ENCODE results near the gene TRIM22.
"Not testable (repeated sequence)": the region's sequence is repeated elsewhere in the genome, so short reads cannot be mapped to it uniquely, and the experiment has no call there.

Gene TRIM22

GRCh38 chr11:5689551-5689983 lies at the start of gene TRIM22:
Gene TRIM22 (plus strand): TSS chr11:5689790. CDS start chr11:5696233, 6,443 bp downstream.
- DNase-seq (ENCODE audit: low spot score), result no peak

- DNase-seq (ENCODE audit: low spot score), result no peak
Observed at GRCh38 chr11:5639953-5640352, 49.6 kb upstream of the TRIM22 start.

- DNase-seq (ENCODE audit: low spot score), result no peak
Observed at GRCh38 chr11:5643585-5643984, 46.0 kb upstream of the TRIM22 start.

DNA sequence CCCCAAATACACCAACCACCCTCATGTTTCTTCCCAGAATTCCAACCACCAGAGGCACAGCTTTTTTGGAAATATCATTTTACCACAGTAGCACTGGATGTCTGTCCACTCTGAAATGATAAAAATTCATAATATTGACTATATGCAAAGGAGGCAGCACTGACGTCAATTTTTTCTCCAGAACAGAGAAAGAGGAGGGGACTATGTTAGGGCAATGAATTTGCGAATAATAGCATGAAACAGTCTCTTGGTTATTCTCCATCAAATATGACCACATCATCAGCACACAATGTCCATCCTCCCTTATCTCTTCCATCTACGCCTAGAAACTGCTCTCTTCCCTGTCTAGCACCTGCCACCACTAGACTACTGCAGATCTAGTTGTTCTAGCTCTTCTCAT lies 43.5 kb upstream of the TRIM22 start:
- no peak for DNase-seq (ENCODE audit: low spot score)

DNA sequence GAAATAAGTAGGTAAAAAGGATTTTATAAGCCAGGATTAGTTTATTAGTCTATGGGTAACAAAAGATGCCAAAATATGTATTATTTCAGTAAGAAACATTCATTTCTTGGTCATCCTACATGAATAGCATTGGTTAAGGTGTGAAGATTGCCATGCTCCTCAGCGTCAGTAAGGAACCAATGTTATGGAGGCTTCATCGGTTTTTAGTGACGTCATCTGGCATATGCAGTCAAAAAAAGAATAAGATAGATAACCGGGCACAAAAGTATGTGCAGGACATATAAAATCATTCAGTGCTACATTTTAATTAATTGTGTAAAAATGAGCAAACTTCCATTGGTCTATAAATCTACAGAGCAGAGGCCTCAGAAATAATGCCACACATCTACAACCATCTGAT lies 34.1 kb upstream of the TRIM22 start:
- no peak for DNase-seq (ENCODE audit: low spot score)

GRCh38 chr11:5656956-5657355 lies 32.6 kb upstream of the TRIM22 start:
- DNase-seq (ENCODE audit: low spot score), result not testable (repeated sequence)

DNA sequence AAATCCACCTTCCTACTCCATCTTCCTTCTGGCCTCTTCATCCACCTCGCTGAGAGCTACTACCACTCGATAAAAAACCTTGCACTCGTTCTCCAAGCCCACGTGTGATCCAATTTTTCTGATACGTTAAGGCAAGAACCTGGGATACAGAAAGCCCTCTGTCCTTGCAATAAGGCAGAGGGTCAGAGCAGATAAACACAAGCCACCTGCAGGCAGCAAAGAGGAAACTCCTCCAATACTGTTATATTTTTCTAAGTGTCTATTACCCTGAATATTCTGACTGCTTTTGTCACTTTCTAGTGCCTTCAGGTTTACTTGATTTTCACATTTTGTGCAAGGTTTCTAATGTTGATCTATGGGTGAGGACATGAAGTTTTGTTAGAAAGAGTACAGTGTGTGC lies 31.3 kb upstream of the TRIM22 start:
- no peak for DNase-seq (ENCODE audit: low spot score)

DNA sequence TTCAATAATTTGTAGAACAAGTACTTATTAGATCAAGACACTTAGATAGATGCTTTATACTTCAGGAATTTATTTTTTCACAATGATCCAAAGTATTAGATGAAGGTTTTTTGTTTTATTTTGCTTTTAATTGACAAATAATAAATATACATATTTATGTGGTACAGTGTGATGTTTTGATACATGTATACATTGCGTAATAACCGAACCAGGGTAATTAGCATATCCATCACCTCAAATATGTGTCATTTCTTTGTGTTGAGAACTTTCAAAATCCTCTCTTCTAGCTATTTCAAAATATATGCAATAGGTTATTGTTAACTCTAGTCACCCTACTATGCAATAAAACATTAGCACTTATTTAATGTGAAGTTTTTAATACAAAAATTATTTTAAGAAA lies 26.1 kb upstream of the TRIM22 start:
- no peak for DNase-seq (ENCODE audit: low spot score)

DNA sequence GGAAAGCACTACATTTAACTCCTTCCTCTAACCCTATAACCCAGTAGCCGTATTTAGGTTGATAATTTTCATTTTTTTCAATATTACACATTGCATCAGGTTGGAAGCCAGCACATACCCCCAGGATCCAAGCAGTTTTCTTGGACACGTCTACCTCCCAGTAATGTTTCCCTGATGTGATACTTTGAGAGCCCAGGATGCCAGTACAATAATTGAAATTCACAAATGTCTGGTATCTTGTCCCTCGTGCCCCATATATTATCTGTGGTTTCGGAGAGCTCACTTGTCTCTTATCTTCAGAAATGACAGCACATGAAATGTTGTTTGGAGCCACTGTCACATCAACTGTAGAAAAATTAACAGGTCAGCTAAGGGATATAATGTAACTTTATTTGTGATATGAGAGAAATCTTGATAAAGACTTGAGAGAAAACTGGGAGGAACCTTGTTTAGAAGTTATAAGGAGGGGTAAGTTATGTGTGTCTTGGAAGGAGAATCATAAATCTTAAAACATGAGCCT lies 24.5 kb upstream of the TRIM22 start:
- DNase-seq (ENCODE audit: low spot score), result no peak

DNA sequence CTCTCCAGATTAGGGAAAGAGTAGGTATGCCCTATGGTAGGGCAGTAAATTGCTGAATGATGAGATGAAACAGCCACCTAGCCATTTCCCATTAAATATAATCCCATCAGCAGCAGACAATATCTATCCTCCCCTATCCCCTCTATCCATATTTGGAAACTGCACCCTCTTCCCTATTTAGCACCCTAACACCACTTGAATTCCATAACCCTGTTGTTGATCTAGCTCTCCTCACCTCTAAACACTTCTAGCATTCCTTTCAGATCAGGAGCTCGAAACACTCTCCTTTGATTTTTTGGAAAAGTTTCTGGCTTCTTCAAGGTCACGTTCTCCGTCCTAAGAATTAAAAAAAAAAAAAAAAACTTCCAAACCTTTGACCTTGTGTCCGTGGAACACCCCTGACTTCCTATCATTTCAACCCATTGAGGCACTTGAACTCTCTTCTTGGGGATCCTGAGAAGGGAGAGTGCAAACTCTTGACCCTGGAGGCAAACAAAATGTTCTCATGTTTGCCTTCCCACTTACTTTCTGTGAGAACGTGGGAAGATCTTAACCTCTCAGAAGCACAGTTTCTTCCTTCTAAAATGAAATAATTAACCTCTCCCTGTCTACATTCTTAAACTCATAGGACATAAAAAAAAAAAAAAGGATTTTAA lies 23.7 kb upstream of the TRIM22 start:
- DNase-seq (ENCODE audit: low spot score), result no peak

DNA sequence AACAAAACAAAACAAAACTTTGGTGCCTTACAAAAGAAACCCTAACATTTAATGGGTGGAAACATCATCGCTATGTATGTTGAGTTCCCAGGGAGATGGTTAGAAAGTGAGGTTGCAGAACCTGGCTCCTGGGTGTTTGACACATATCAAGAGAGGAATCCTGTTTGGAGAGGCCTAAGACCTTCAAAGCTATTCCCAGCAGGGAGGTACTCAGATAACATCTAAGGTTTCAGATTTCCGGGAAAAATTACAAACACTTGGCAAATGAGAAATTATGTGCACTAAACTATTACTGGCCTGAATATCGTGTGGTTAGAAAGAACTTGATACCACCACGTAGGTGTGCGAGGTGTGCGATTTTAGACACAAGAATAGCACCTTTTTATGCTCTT lies 23.2 kb upstream of the TRIM22 start:
- DNase-seq (ENCODE audit: low spot score), result no peak

- no peak for DNase-seq (ENCODE audit: low spot score)
Observed at GRCh38 chr11:5671831-5672230, 17.8 kb upstream of the TRIM22 start.

DNA sequence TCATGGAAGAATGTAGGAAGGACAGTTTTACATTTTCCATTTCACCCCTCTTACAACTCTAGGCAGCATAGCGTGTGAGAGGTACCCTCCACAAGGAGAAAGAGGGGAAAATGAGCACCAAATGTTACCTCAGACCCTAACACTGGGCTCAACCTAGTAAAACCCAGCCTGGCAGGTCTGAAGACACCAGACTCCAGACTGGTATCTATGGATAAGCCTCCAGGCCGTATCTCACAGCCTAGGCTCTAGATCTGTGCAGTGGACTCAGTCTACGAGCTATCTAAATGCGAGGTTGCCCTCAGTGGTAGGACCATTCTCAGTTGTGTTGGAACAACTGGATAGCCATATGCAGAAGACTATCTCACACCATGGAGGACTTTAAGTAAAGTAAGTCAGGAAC lies 15.2 kb upstream of the TRIM22 start:
- no peak for DNase-seq (ENCODE audit: low spot score)

DNA sequence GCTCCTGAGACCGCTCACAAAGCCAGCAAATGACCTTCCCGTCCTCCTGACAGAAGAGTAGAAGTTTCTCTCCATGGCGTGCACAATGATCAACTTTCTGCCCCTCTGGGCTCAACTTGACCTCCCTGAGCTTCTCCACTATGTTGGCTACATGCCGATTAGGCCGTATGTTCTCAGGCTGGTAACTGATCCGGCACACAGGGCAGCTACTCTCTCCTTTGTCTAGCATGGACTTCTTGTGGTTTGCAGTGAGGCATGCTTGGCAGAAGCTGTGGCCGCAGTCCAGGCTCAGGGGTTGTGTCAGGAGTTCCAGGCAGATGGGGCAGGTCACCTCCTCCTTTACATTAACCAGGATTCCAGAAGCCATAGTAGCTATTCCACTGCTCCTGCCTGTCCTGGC lies 9.8 kb upstream of the TRIM22 start:
- no peak for DNase-seq (ENCODE audit: low spot score)

GRCh38 chr11:5682890-5683441 lies 6.6 kb upstream of the TRIM22 start:
- not testable (repeated sequence) for DNase-seq (ENCODE audit: low spot score)

DNA sequence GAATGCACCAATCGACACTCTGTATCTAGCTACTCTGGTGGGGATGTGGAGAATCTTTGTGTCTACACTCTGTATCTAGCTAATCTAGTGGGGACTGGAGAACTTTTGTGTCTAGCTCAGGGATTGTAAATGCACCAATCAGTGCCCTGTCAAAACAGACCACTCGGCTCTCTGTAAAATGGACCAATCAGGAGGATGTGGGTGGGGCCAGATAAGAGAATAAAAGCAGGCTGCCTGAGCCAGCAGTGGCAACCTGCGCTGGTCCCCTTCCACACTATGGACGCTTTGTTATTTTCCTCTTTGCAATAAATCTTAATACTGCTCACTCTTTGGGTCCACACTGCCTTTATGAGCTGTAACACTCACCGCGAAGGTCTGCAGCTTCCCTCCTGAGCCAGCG lies 6.0 kb upstream of the TRIM22 start:
- not testable (repeated sequence) for DNase-seq (ENCODE audit: low spot score)

DNA sequence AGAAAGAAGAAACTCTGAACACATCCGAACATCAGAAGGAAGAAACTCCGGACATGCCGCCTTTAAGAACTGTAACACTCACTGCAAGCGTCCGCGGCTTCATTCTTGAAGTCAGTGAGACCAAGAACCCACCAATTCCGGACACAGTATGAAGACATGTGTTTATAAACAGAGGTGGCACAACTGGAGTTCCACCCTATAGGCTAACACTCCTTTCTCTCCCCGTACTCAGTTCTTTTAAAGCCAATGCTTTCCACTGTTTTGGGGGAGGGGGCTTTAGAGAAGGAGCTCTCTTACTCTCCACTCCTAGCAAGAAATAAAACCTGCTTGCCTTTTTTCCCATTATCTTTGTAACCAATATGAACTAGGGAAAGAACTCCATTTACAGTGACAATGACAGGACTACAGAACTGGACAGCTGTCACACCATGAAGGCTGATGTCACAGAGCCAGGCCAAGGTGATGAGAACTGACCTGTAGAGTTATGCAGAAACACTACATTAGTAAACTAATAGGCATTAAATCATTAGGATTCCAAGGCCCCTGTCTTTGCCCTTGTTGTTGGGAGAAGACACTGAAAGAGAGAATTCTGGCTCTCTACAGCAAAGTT lies 5.4 kb upstream of the TRIM22 start:
- no peak for DNase-seq (ENCODE audit: low spot score)

- DNase-seq (ENCODE audit: low spot score), result peak; percentile 81
Observed at GRCh38 chr11:5684646-5685362, 4.8 kb upstream of the TRIM22 start, which contains the start of gene TRIM5. Gene TRIM5 (minus strand): TSS chr11:5685074. CDS start chr11:5680177, 4,897 bp downstream.

GRCh38 chr11:5686426-5686825 lies 3.2 kb upstream of the TRIM22 start:
- DNase-seq (ENCODE audit: low spot score), result no peak

DNA sequence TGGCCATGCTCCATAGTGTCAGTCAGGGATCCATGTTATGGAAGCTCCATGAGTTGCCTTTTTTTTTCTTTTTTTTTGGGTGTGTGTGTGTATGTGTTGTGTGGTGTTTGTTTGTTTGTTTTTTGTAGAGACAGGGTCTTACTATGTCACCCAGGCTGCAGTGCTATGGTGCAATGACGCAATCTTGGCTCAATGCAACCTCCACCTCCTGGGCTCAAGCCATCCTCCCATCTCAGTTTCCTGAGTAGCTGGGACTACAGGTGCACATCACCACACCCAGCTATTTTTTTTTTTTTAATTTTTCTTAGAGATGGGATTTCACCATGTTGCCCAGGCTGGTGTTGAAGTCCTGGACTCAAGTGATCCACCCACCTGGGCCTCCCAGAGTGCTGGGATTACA lies 1.1 kb upstream of the TRIM22 start:
- DNase-seq (ENCODE audit: low spot score), result no peak

GRCh38 chr11:5690216-5690615 lies 626 bp downstream of the TRIM22 start:
- DNase-seq (ENCODE audit: low spot score), result no peak

- DNase-seq (ENCODE audit: low spot score), result no peak
Observed at GRCh38 chr11:5690736-5691135, 1.1 kb downstream of the TRIM22 start.

All from ecto neural progenitor cell (in vitro differentiated cells).